Measurements from ENCODE around the gene PRKAR1B.
A peak's percentile ranks its signal among the peaks of the same experiment; 100 is the strongest.

Gene PRKAR1B

GRCh38 chr7:514651-515598, 212.2 kb downstream of the PRKAR1B start:
- DNase-seq = peak in 42 of 58 donors; percentile 6 to 68 (median 46)

- no peak for DNase-seq
Measured at GRCh38 chr7:514242-514641, 212.8 kb downstream of the PRKAR1B start.

- DNase-seq = peak in 7 of 58 donors; percentile 10 to 37 (median 20)
Measured at GRCh38 chr7:513521-514166, 213.4 kb downstream of the PRKAR1B start.

- DNase-seq = no peak
Measured at GRCh38 chr7:512541-513311, 214.4 kb downstream of the PRKAR1B start.

GRCh38 chr7:512146-512510, 215.0 kb downstream of the PRKAR1B start:
- DNase-seq = no peak

GRCh38 chr7:511476-512145, 215.5 kb downstream of the PRKAR1B start:
- DNase-seq = no peak

GRCh38 chr7:510782-511281, 216.2 kb downstream of the PRKAR1B start:
- no peak for DNase-seq

- DNase-seq = no peak
Measured at GRCh38 chr7:510131-510481, 217.0 kb downstream of the PRKAR1B start.

- DNase-seq = no peak
Measured at GRCh38 chr7:509426-510130, 217.5 kb downstream of the PRKAR1B start.

- DNase-seq = no peak
Measured at GRCh38 chr7:508461-509170, 218.5 kb downstream of the PRKAR1B start.

GRCh38 chr7:507623-508300, 219.3 kb downstream of the PRKAR1B start:
- DNase-seq = no peak

GRCh38 chr7:506921-507622, 220.0 kb downstream of the PRKAR1B start:
- DNase-seq = no peak

- no peak for DNase-seq
Measured at GRCh38 chr7:506391-506831, 220.7 kb downstream of the PRKAR1B start.

GRCh38 chr7:505171-505570, 221.9 kb downstream of the PRKAR1B start:
- DNase-seq = no peak

- no peak for DNase-seq
Measured at GRCh38 chr7:504221-505111, 222.6 kb downstream of the PRKAR1B start.

GRCh38 chr7:503575-504111, 223.4 kb downstream of the PRKAR1B start:
- no peak for DNase-seq

- DNase-seq = no peak
Measured at GRCh38 chr7:502296-502695, 224.8 kb downstream of the PRKAR1B start.
